ENCODE results near the gene NF1.

NF1 gene

DNA sequence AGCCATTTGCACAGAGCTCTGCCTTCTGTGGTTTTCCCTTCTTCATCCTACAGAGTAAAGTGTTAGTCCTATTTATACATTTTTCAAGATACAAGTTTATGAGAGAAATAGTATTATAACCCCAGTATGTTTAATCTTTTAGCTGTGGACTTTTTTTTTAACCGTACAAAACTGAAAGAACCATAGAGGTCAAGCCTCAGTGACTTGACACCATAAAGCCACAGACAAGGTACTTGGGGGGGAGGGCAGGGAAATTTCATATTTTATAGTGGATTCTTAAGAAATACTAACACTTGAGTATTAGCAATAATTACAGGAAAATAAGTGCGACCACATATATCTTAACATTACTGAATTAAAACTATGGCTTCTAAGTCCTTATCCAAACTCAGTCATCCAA lies 279.7 kb downstream of the NF1 start:
- Histone ChIP-seq H2AFZ (ENCODE audit: low read depth, low read length, severe bottlenecking) (no peak overlapping the region), H3K9me2 (replicated peaks; ENCODE audit: insufficient read depth, low read length) (no peaks in the 10 kb centered on the region), H4K20me1 (ENCODE audit: low read depth, low read length) (no peaks in the 10 kb centered on the region), H3K27ac (ENCODE audit: low read depth, low read length) (no peak overlapping the region), H3K4me3 (ENCODE audit: insufficient read depth, low read length, poor library complexity, severe bottlenecking) (no peak overlapping the region), H3K27me3 (ENCODE audit: low read length) (no peaks in the 10 kb centered on the region), H3K9me3 (ENCODE audit: insufficient read depth, low read length) (no peaks in the 10 kb centered on the region), H3K36me3 (ENCODE audit: low read length) (no peaks in the 10 kb centered on the region), H3K9ac (ENCODE audit: low read length) (no peak overlapping the region), H3K4me2 (ENCODE audit: low read depth, low read length, poor library complexity, severe bottlenecking) (no peak overlapping the region), H3K79me2 (ENCODE audit: insufficient read depth, low read length) (no peaks in the 10 kb centered on the region), H3F3A (ENCODE audit: insufficient read depth) (0 out of 2 replicates have a peak, but pooled peaks cover 4% of the 10 kb centered on the region)
- no peak for TF ChIP-seq EZH2phosphoT487 (conservative IDR thresholded peaks at IDR 0.05; ENCODE audit: low read length)
- no peak for TF ChIP-seq CTCF (IDR thresholded peaks at IDR 0.05; ENCODE audit: insufficient read depth, low read length, poor library complexity, severe bottlenecking)

- Histone ChIP-seq H3K27ac (ENCODE audit: low read depth, low read length) (no peak overlapping the region), H3K9ac (ENCODE audit: low read length) (no peak overlapping the region)
Observed at GRCh38 chr17:31378638-31379037, 283.9 kb downstream of the NF1 start.

GRCh38 chr17:31379597-31380205 lies 284.9 kb downstream of the NF1 start:
- H3K4me3 ChIP-seq (ENCODE audit: insufficient read depth, low read length, poor library complexity, severe bottlenecking) = no peak overlapping the region
- H3F3A ChIP-seq (ENCODE audit: insufficient read depth) = no peaks in the 10 kb centered on the region
- H3K9me3 ChIP-seq (ENCODE audit: insufficient read depth, low read length) = no peaks in the 10 kb centered on the region
- no peak overlapping the region for H3K27ac ChIP-seq (ENCODE audit: low read depth, low read length)
- no peak overlapping the region for H3K4me2 ChIP-seq (ENCODE audit: low read depth, low read length, poor library complexity, severe bottlenecking)
- no peaks in the 10 kb centered on the region for H3K9me2 ChIP-seq (replicated peaks; ENCODE audit: insufficient read depth, low read length)
- no peaks in the 10 kb centered on the region for H4K20me1 ChIP-seq (ENCODE audit: low read depth, low read length)
- H3K27me3 ChIP-seq (ENCODE audit: low read length) = no peaks in the 10 kb centered on the region
- TF ChIP-seq CTCF (IDR thresholded peaks at IDR 0.05; ENCODE audit: insufficient read depth, low read length, poor library complexity, severe bottlenecking) (no peak), EZH2phosphoT487 (conservative IDR thresholded peaks at IDR 0.05; ENCODE audit: low read length) (no peak)
- H3K9ac ChIP-seq (ENCODE audit: low read length) = no peak overlapping the region
- no peak overlapping the region for H2AFZ ChIP-seq (ENCODE audit: low read depth, low read length, severe bottlenecking)
- no peaks in the 10 kb centered on the region for H3K79me2 ChIP-seq (ENCODE audit: insufficient read depth, low read length)
- H3K36me3 ChIP-seq (ENCODE audit: low read length) = no peaks in the 10 kb centered on the region

More at GRCh38 chr17:31378638-31379037, 283.9 kb downstream of the NF1 start:
- Histone ChIP-seq H3K9me3 (ENCODE audit: insufficient read depth, low read length) (no peaks in the 10 kb centered on the region), H3K4me2 (ENCODE audit: low read depth, low read length, poor library complexity, severe bottlenecking) (no peak overlapping the region), H3K4me3 (ENCODE audit: insufficient read depth, low read length, poor library complexity, severe bottlenecking) (no peak overlapping the region), H2AFZ (ENCODE audit: low read depth, low read length, severe bottlenecking) (no peak overlapping the region), H3K36me3 (ENCODE audit: low read length) (no peaks in the 10 kb centered on the region), H3K79me2 (ENCODE audit: insufficient read depth, low read length) (no peaks in the 10 kb centered on the region), H4K20me1 (ENCODE audit: low read depth, low read length) (no peaks in the 10 kb centered on the region), H3K9me2 (replicated peaks; ENCODE audit: insufficient read depth, low read length) (no peaks in the 10 kb centered on the region), H3K27me3 (ENCODE audit: low read length) (no peaks in the 10 kb centered on the region), H3F3A (ENCODE audit: insufficient read depth) (no peaks in the 10 kb centered on the region)
- TF ChIP-seq CTCF (IDR thresholded peaks at IDR 0.05; ENCODE audit: insufficient read depth, low read length, poor library complexity, severe bottlenecking) = no peak

All from SU-DHL-6 (cell line).